H9 (cell line): ENCODE results near the gene ANP32A. TPM values are rescaled to one million over a fixed set of nuclear protein-coding genes. Genes with fewer than 3 reads are reported as not detected.

Experiments
- DNase-seq: peaks from one replicate; pipeline ENCODE4 v3.0.0-alpha.2; 2017
- H2AFZ ChIP-seq: one replicate; pipeline ENCODE4 v1.6.1; 2013; ENCODE audit warnings: mild to moderate bottlenecking, low read length, control low read depth, moderate library complexity
- H2AK5ac ChIP-seq: 2 replicates; pipeline ENCODE4 v1.6.1; 2013; ENCODE audit warnings: low read length, control low read depth, mixed read lengths; ENCODE audit not compliant: insufficient read length
- H2BK120ac ChIP-seq: one replicate; pipeline ENCODE4 v1.6.1; 2013; ENCODE audit warnings: low read depth, mild to moderate bottlenecking, low read length, control low read depth, inconsistent platforms; ENCODE audit not compliant: poor library complexity, severe bottlenecking
- H2BK12ac ChIP-seq: 2 replicates; pipeline ENCODE4 v1.6.1; 2013; ENCODE audit warnings: low read length, control low read depth, mixed read lengths, low read depth; ENCODE audit not compliant: insufficient read length
- H2BK15ac ChIP-seq: 2 replicates; pipeline ENCODE4 v1.6.1; 2013; ENCODE audit warnings: low read depth, low read length, control low read depth
- H2BK20ac ChIP-seq: one replicate; pipeline ENCODE4 v1.6.1; 2013; ENCODE audit warnings: low read depth, mild to moderate bottlenecking, low read length, control low read depth, inconsistent platforms; ENCODE audit not compliant: poor library complexity, severe bottlenecking
- H2BK5ac ChIP-seq: 2 replicates; pipeline ENCODE4 v1.6.1; 2013; ENCODE audit warnings: low read length, control low read depth, mixed read lengths; ENCODE audit not compliant: insufficient read length
- H3K14ac ChIP-seq: 2 replicates; pipeline ENCODE4 v1.6.1; 2013; ENCODE audit warnings: low read length, control low read depth; ENCODE audit not compliant: insufficient read depth
- H3K18ac ChIP-seq: 2 replicates; pipeline ENCODE4 v1.6.1; 2013; ENCODE audit warnings: low read depth, mild to moderate bottlenecking, mixed read lengths, low read length, control low read depth; ENCODE audit not compliant: insufficient read length
- H3K23ac ChIP-seq: 2 replicates; pipeline ENCODE4 v1.6.1; 2013; ENCODE audit warnings: low read length, control low read depth, mixed read lengths, low read depth; ENCODE audit not compliant: insufficient read length
- H3K23me2 ChIP-seq: 2 replicates; pipeline ENCODE4 v1.6.1; 2013; ENCODE audit warnings: low read depth, mild to moderate bottlenecking, mixed read lengths, low read length, control low read depth; ENCODE audit not compliant: insufficient read length, poor library complexity, severe bottlenecking
- H3K27ac ChIP-seq: 2 replicates; pipeline ENCODE4 v1.5.1; 2013; ENCODE audit warnings: low read length, control low read depth, mixed read lengths, low read depth; ENCODE audit not compliant: insufficient read length
- H3K27me3 ChIP-seq: 2 replicates; pipeline ENCODE4 v1.6.1; 2013; ENCODE audit warnings: low read length, control low read depth, inconsistent platforms; ENCODE audit not compliant: insufficient read depth
- H3K4ac ChIP-seq: 2 replicates; pipeline ENCODE4 v1.6.1; 2013; ENCODE audit warnings: low read depth, mild to moderate bottlenecking, control low read depth, inconsistent platforms, low read length, moderate library complexity
- H3K4me1 ChIP-seq: 2 replicates; pipeline ENCODE4 v1.6.1; 2013; ENCODE audit warnings: low read length, control low read depth, inconsistent platforms; ENCODE audit not compliant: insufficient read depth
- H3K4me2 ChIP-seq: 2 replicates; pipeline ENCODE4 v1.6.1; 2013; ENCODE audit warnings: low read length, control low read depth, mixed read lengths; ENCODE audit not compliant: insufficient read length, insufficient read depth
- H3K56ac ChIP-seq: 2 replicates; pipeline ENCODE4 v1.6.1; 2013; ENCODE audit warnings: low read depth, mild to moderate bottlenecking, mixed read lengths, low read length, control low read depth; ENCODE audit not compliant: insufficient read length
- H3K79me1 ChIP-seq: 2 replicates; pipeline ENCODE4 v1.6.1; 2013; ENCODE audit warnings: low read depth, mild to moderate bottlenecking, moderate library complexity, low read length, control low read depth, inconsistent platforms; ENCODE audit not compliant: insufficient read depth, poor library complexity, severe bottlenecking
- H3K79me2 ChIP-seq: 2 replicates; pipeline ENCODE4 v1.6.1; 2013; ENCODE audit warnings: low read length, control low read depth, inconsistent platforms; ENCODE audit not compliant: insufficient read depth
- H3K9ac ChIP-seq: 2 replicates; pipeline ENCODE4 v1.6.1; 2013; ENCODE audit warnings: low read length, control low read depth, mixed read lengths; ENCODE audit not compliant: insufficient read length; ENCODE audit errors: extremely low read depth
- H3K9me3 ChIP-seq: one replicate; pipeline ENCODE4 v1.6.1; 2013; ENCODE audit warnings: low read depth, low read length, inconsistent platforms; ENCODE audit not compliant: control insufficient read depth
- H3T11ph ChIP-seq: one replicate; pipeline ENCODE4 v1.6.1; 2013; ENCODE audit warnings: mild to moderate bottlenecking, low read length, control low read depth, inconsistent platforms
- H4K20me1 ChIP-seq: one replicate; pipeline ENCODE4 v1.6.1; 2013; ENCODE audit not compliant: control insufficient read depth, insufficient read length, insufficient read depth
- H4K5ac ChIP-seq: 2 replicates; pipeline ENCODE4 v1.6.1; 2013; ENCODE audit warnings: low read depth, mild to moderate bottlenecking, mixed read lengths, low read length, control low read depth; ENCODE audit not compliant: insufficient read length
- H4K8ac ChIP-seq: replicated peaks from 2 replicates; pipeline ENCODE4 v1.6.1; 2013; ENCODE audit warnings: low read length, control low read depth, mixed read lengths, low read depth; ENCODE audit not compliant: insufficient read length
- H4K91ac ChIP-seq: 2 replicates; pipeline ENCODE4 v1.6.1; 2013; ENCODE audit warnings: low read depth, mild to moderate bottlenecking, moderate library complexity, mixed read lengths, low read length, control low read depth; ENCODE audit not compliant: insufficient read length
- H3K27ac Mint-ChIP-seq, 3 experiments: 2 replicates in 2 of 3; 3 replicates in 1 of 3; pipeline ENCODE4 v1.8.0; 2020 to 2021; ENCODE audit warnings: mixed read lengths in 3 of 3, mild to moderate bottlenecking in 1 of 3, moderate library complexity in 1 of 3
- H3K27me3 Mint-ChIP-seq: 2 replicates; pipeline ENCODE4 v1.8.0; 2021; ENCODE audit warnings: low read depth, mild to moderate bottlenecking, moderate library complexity, mixed read lengths
- H3K36me3 Mint-ChIP-seq, 3 experiments: 2 replicates in 2 of 3; 3 replicates in 1 of 3; pipeline ENCODE4 v1.8.0; 2020 to 2021; ENCODE audit warnings: low read depth in 3 of 3, mixed read lengths in 3 of 3; ENCODE audit not compliant: insufficient read depth in 1 of 3
- H3K4me1 Mint-ChIP-seq, 2 experiments: 2 replicates each; pipeline ENCODE4 v1.8.0; 2020; ENCODE audit warnings: mixed read lengths in 2 of 2
- H3K4me3 Mint-ChIP-seq, 2 experiments: 2 replicates in 1 of 2; 3 replicates in 1 of 2; pipeline ENCODE4 v1.8.0; 2020 to 2021; ENCODE audit warnings: mild to moderate bottlenecking in 2 of 2, mixed read lengths in 2 of 2, moderate library complexity in 1 of 2
- H3K9me3 Mint-ChIP-seq, 2 experiments: 2 replicates in 1 of 2; 3 replicates in 1 of 2; pipeline ENCODE4 v1.8.0; 2020; ENCODE audit warnings: mild to moderate bottlenecking in 2 of 2, mixed read lengths in 2 of 2, moderate library complexity in 1 of 2
- CTCF ChIP-seq: fragments of 200-600 bp; sonication (generic); conservative IDR thresholded peaks from 3 replicates; pipeline ENCODE4 v1.8.0; 2021; ENCODE audit warnings: antibody characterized with exemption, mild to moderate bottlenecking
- WGBS: extraction: QIAGEN DNeasy Blood & Tissue Kit; methylation state at CpG from one replicate; pipeline ENCODE4 v1.1.7; 2013; ENCODE audit warnings: missing lambda C conversion rate, low lambda C conversion rate, mixed read lengths; ENCODE audit not compliant: insufficient read length; ENCODE audit errors: extremely low coverage; 5-methylcytosine and 5-hydroxymethylcytosine counted together
- total RNA-seq: library from RNA; stranded (reverse); gene quantifications from 2 replicates; pipeline ENCODE4 v1.2.1, GENCODE V29; 2021

The ANP32A gene
- total RNA-seq, 1 experiment from 2014 or later: 318 TPM

- Histone ChIP-seq H3T11ph (no peak overlapping the region), H2BK5ac (no peak overlapping the region), H3K56ac (no peak overlapping the region), H2BK120ac (no peak overlapping the region), H4K5ac (no peak overlapping the region), H2BK20ac (no peak overlapping the region), H4K8ac (no peak overlapping the region), H3K4me2 (peak overlapping the region; percentile 98), H2AK5ac (no peak overlapping the region), H3K27me3 (no peaks in the 10 kb centered on the region; the same call in 1 of the 2 replicates), H3K27ac (no peak overlapping the region), H4K20me1 (peaks cover 7% of the 10 kb centered on the region), H3K79me1 (peaks cover 19% of the 10 kb centered on the region), H2AFZ (no peak overlapping the region), H2BK15ac (no peak overlapping the region), H3K23me2 (peaks cover 14% of the 10 kb centered on the region), H3K9me3 (no peaks in the 10 kb centered on the region), H3K4ac (no peak overlapping the region), H3K18ac (no peak overlapping the region), H3K14ac (no peak overlapping the region), H3K9ac (no peak overlapping the region), H3K23ac (no peak overlapping the region), H2BK12ac (no peak overlapping the region), H3K4me1 (peaks cover 6% of the 10 kb centered on the region; the same call in 1 of the 2 replicates), H3K79me2 (peaks cover 52% of the 10 kb centered on the region), H4K91ac (no peak overlapping the region)
- Mint-ChIP-seq H3K36me3 (peaks cover 9 to 36% (median 11%) of the 10 kb centered on the region in 3 experiments; a peak in 6 of 7 replicates), H3K9me3 (no peaks in the 10 kb centered on the region), H3K4me3 (peak overlapping the region; percentile 94 to 99; a peak in 4 of 5 replicates), H3K4me1 (peaks cover 49% of the 10 kb centered on the region in 2 experiments), H3K27ac (no peak overlapping the region), H3K27me3 (0 out of 2 replicates have a peak, but pooled peaks cover 2% of the 10 kb centered on the region)
- TF ChIP-seq CTCF: no peak
- no CpG with 5 or more reads among the region's 4 CpGs for WGBS
- DNase-seq: no peak
Measured at GRCh38 chr15:68816158-68816557, 4.5 kb downstream of the ANP32A start.
